HuH-7.5 (cell line): ENCODE measurements around the gene APOBEC3H.

Source experiments
- DNase-seq: peaks from one replicate; pipeline ENCODE4 v3.0.0; 2011; ENCODE audit warnings: low spot score

Gene APOBEC3H

DNA sequence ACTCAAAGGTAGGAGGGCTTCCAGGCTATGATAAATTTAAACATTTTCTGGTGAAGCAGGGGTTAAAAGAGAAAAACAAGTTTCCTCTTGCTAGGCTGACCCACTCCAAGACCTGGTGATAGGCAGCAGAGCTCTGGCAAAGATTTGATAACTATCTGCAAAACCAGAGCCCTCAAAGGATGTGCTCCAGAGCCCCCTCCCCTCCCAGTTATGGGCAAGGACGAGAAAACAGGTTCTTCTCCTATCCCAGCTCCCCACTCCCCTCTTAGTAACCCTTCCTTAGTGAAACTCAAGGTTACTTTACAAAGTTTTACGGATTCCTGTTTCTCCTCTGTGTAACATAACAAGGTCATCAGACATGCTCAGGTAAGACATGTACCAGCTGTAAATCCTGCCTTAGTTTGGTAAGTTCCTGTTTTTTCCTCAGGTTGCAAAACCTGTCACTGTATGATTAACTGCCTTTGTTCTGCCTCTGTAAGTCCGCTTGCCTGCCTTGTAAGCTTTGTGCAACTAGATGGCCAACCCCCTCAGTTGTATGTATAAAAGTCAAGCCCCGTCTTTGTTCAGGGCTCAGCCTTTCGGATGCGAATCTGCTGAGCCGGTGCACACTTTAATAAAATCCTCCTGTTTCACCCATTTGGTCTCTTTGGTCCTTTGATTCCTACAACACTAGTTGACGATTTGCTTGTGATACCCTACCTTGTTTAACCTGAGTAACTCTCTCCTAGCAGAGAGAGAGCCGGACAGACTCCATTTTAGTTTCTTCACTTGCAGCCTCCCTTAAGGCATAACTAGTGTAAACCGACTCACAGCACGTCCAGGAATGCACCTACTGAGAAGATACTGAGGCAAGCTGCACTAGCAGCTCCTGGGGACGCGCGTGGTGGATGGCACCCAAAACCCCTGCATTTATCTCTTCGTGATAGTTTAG is 13.9 kb downstream of the APOBEC3H start:
- DNase-seq: no peak

DNA sequence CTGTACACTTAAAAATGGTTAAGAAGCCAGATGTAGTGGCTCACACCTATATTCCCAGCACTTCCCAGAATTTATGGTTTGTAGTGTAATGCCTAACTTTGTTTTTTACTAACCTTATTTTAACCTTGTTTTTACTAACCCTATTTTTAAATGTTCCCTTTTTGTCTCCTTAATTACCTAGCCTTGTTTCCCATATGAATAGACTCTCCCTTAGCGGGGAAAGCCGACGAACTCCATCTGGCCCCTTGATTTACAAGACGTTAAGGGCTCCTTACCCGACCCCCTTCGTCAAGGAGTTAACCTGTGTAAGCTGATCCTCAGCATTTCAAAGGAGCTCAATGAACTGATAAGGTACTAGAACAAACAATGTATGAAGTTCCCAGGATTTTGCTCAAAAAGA is 17.1 kb downstream of the APOBEC3H start:
- no peak for DNase-seq

DNA sequence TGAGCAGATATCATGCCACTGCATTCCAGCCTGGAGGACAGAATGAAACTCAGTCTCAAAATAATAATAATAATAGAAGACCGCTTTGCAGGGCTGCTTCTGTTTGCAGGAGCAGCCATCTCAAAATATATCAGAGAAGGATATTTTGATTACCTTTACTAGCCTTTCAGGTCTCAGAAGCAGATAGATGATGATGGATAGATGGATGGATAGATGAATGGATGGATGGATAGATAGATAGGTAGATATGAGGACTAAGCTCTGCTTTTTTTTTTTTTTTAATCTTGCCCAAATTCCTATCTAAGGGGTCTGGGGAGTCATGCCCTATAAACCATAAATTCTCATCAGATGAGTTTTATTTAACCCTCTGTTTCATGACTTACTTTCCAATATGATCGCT is 18.5 kb downstream of the APOBEC3H start:
- DNase-seq: no peak

DNA sequence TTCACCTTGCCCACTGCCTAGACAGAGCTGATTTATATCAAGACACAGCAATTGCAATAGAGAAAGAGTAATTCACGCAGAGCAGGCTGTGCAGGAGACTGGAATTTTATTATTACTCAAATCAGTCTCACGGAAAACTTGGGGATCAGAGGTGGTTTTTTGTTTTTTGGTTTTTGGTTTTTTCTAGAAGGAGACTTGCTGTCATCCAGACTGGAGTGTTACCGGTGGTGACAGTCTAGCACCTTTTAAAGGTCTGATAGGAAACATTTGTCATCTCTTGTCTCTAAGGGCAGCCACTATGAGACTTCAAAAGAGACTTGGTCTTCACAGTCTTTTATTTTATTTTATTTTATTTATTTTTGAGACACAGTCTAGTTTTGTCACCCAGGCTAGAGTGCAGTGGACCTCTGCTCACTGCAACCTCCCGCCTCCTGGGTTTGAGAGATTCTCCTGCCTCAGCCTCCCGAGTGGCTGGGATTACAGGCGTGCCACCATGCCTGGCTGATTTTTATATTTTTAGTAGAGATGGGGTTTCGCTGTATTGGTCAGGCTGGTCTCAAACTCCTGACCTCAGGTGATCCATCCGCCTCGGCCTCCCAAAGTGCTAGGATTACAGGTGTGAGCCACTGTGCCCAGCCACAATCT is 19.1 kb downstream of the APOBEC3H start:
- DNase-seq: no peak

DNA sequence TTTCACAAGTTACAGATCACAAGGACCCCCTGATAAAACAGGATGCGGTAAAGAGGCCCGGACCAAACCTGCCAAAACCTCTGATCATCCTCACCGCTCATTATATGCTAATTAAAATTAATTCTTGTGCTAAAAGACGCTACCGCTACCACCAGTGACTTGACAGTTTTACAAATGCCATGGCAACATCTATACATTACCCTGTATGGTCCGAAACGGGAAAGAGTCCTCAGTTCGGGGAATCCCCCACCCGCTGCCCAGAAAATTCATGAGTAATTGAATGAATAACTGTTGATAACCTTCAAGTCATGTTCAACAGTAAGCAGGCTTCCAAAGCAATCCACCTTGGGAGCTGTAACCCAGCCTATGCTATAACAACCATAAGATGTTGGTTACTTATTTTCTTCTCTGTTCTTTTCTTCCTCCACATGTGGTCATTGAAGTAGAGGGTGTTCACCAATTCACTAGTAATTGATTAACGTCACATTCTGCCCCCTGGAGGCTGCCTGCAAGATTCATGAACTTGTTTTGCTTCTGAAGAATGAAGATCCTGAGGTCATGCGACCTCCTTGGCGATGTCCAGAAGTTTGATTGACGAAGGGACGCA is 20.6 kb downstream of the APOBEC3H start:
- DNase-seq: no peak

DNA sequence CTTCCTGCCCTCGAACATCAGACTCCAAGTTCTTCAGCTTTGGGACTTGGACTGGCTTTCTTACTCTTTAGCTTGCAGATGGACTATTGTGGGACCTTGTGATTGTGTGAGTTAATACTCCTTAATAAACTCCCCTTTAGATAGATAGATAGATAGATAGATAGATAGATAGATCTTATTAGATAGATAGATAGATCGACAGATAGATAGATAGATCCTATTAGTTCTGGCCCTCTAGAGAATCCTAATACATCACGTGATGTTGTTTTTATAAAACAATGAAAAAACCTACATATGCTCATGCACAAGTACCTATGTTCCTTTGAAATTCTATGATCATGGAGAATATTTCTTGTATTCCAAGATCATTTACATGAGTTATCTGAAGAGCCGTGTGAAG is 23.9 kb downstream of the APOBEC3H start:
- no peak for DNase-seq

DNA sequence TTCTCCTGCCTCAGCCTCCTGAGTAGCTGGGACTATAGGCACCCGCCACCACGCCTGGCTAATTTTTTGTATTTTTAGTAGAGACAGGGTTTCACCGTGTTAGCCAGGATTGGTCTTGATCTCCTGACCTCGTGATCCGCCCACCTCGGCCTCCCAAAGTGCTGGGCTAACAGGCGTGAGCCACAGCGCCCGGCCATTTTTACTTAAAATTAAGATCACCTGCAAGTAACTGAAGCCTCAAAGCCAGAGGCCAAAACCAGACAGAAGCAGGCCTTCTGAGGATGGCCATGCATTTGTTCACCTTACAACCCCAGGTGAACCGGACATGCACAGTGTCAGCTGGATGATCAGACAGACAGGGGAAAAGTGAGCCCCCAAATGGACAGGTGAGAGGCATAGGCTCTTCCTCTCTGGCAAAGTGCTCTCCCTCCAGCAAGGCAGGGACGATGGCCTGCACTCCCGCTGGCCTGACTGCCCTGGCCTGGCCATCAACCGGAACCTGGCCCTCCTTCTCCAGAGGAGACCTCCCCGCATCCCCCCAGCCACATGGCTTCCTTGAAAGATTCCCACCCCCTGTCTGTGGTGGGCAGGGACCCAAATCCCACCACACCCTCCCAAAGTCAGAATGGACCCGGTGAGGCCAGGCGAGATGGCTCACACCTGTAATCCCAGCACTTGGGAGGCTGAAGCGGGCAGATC is 25.9 kb downstream of the APOBEC3H start:
- DNase-seq: no peak

DNA sequence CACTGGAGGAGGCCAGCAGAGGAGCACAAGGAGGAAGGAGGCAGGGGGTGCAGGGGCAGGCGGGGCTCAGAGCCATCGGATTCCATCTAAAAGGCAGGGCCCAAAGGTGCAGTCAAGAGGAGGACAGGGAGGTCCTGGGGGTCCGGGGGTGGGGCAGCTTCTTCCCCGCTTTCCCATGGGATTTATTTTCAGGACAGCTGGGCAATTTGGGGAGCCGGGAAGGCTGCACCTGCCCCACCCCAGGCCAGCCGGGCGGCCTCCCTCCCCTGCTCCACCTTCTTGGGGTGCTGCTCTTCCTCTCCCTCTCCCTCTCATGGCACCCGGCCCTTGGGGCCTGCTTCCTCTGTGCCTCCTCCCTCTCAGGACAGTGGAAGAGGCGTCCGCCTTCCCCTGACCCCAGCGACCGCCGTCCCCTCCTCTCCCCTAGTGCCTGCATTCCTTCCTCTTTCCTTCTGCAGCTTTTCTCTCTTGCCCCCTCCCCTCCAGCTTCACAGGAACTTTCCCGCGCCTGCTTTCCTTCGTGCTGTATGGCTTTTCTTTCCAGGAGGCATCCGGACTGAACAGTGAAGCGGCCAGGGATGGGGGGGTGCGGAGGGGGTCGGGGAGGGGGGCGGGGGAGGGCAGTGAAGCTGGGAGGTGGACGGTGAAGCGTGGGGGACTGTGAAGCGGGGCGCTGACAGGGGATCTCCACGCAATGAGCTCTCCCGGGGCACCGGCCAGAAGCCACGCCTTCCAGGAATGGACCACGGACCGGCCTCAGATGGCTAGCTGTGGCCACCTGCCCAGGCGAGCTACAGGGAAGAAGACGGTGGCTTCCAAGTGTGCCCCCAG is 26.9 kb downstream of the APOBEC3H start:
- DNase-seq: no peak

DNA sequence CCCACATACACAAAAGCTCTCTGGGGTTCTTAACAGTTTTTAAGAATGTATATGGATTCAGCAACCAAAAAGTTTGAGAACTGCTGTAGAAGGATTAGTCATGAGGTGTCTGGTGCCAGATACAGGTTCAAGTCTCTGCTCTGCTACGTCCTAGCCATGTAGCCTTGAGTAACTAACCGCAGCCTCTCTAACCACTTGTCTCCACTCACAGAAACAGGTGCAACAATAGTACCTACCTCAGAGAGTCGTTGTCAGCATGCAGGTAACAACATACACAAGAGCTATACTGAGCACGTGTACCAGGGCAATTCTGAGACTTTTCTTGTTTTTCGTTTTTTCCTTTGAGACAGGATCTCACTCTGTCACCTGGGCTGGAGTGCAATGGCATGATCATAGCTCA is 28.6 kb downstream of the APOBEC3H start:
- DNase-seq: no peak

DNA sequence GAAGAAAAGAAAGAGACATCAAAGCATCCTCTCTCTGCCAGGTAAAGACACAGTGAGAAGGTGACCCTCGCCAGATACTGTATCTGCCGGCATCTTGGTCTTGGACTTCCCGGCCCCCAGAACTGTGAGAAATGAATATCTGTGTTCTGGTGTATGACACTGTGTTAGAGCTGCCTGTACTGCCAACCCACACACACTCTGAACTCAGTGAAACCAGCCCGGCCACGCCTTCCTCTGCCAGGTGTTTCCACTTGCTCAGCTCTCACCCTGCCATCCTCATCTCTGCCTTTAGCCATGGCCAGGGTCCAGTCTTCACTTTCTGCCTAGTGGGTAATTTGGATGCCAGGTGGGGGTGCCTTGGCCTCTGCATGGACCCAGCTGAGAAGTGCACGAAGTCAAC is 31.5 kb downstream of the APOBEC3H start:
- DNase-seq: no peak

DNA sequence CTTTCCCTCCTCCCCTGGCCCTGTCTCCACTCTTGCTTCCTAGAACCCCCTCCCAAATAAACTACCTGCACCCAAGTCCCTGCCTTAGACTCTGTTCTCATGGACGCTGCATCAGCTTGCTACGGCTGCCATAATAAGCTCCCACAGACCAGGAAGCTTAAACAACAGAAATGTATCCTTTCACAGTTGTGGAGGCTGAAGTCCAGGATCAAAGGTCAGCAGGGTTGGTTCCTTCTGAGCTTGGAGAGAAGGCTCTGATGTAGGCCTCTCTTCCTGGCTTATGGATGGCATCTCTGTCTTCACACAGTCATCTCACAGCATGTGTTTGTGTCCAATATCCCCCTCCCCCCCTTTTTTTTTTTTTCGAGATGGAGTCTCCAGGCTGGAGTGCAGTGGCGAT is 32.0 kb downstream of the APOBEC3H start:
- DNase-seq: no peak

DNA sequence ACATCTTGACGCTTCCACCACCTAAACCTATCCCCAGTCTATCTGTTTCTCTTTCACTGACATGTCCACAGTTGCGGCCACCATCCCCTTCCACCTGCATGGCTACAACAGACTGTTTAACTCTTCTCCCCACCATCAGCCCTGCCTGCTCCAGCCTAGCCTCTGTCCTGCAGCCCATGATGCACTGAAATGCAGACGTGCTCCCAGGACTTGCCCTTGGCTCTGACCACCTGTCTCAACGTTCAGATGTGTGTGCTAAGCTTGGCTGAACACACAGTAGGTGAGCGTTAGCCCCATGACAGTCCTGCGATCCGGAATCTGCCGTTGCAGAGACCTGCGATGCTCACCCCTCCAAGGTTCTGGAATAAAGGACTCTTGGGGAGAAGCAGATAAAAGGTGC is 32.7 kb downstream of the APOBEC3H start:
- no peak for DNase-seq

DNA sequence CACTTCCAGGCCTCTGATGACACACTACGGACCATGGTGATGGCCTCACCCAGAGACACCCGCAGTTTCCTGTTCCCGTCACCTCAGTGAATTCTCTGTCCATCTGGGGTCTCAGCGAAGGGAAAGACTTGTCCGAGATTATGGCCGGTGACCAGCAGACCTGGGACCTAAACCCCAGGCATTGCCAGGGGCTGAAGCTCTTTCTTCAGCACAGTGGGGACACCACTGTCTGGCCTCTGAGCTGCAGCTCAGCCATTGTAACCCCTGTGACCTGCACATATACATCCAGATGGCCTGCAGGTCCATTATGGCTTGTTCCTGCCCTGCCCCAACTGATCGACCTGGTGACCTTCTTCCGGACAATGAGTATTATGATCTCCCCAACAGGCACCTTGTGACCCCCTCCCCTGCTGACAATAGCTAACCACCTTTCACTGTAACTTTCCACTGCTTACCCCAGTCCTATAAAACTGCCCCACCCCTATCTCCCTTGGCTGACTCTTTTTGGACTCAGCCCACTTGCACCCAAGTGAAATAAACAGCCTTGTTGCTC is 33.2 kb downstream of the APOBEC3H start:
- no peak for DNase-seq

DNA sequence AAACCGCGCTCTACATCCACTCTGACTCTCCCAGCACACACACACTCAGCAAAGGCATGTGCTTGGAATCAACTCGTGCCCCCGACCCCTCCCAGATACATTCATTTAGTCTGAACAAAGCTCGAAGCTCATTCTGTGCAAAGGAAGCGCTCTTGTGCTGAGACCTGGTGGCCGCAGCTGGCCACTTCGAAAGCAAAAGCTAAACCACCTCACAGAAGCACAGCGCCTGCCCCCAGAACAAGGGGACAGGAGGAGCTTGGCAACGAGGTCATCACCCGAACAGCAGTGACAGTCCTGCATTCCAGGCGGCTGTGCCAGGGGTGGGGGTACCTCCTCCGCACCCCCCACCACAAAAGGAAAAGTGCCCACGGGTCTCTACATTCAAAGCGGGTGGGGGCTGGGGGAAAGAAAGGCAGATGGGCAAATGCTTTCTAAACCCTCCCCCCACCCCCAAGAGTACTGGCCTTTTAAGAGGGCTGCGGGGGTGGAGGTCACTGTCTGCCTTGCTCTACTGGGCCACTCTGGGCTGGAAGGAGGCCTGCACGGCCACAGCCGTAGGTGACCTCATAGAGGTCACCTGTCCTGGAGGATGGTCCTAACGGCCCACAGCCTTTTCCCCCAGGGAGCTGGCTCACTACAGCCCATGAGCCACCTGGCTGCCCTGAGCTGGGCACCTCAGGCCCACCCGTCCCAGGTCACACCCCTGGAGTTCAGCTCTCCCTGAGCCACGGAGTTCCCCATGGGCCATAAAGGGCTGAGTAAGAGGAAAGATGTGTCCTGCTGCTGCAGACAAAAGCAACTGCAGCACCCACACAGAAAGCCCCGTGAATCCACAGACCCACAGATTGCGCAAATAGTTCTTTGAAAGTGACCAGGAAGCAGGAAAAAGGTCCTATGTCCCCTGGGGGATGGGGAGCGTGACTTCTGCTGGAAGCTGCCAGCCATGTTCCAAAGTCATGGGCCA is 34.1 kb downstream of the APOBEC3H start:
- no peak for DNase-seq

DNA sequence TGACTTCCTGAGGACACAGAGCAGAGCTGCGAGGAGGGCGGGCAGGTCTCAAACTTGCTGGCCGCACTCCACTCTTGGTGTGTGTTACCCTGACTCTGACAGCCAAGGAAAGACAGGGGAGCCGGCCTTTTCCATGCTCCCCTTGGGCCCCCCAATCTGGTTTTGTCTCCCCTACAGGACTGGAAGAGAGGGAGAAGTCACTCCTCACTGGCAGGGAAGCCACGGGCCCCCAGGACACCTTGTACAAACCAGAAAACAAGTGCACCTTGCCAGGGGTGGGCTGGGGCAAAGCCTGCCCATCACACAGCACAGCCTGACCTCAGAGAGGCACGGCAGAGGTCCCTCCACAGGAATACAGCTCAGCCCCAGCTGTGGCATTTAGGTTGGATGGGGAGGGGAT is 35.2 kb downstream of the APOBEC3H start:
- DNase-seq: no peak

DNA sequence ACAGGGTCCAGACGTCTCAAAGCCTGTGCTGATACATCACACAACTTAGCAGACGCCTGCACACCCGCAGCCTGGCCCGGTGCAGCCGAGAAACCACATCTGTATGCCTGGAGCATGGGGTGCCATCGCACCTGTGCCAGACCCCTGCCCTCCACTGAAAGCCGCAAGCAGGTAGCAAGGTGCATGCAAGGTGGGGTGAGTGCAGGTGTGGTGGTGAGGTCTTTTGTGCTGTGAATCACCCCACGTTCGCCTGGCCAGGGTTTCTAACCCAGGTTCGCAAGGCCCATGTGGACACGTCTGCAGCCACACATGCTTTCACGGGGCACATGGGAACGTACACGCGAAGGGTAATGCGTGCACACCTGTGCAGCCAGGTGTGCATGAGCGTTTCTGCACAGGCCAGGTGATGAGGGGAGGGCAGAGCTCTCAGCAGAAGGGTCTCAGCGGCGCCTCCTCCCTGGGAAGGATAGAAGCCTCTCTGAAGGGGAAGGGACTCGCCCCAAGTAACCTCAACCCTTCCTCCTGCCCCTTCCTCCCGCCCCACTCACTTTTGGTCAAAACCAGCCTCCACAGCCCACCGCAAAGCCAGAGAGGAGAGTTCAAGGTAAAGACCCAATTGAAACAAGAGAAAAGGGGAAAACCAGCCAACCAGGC is 36.0 kb downstream of the APOBEC3H start:
- DNase-seq: no peak

DNA sequence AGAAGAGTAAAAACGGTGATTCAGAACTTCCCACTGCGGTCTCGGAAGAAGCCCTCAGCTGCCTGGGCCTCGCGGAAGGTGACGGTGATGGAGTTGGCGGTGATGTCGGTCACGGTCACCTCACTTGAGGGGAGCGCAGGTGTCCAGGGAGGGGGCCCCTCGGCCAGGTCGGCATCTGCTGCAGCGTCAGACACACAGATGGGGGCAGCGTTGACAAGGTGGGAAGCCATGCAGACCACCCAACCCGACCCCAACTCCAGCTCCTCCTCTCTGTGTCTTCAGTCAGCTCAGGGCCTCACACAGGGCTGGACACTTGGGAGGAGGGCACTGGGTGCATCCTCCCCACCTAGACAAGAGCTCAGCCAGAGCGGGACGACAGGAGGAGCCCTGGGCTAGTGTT is 36.8 kb downstream of the APOBEC3H start:
- DNase-seq: no peak

DNA sequence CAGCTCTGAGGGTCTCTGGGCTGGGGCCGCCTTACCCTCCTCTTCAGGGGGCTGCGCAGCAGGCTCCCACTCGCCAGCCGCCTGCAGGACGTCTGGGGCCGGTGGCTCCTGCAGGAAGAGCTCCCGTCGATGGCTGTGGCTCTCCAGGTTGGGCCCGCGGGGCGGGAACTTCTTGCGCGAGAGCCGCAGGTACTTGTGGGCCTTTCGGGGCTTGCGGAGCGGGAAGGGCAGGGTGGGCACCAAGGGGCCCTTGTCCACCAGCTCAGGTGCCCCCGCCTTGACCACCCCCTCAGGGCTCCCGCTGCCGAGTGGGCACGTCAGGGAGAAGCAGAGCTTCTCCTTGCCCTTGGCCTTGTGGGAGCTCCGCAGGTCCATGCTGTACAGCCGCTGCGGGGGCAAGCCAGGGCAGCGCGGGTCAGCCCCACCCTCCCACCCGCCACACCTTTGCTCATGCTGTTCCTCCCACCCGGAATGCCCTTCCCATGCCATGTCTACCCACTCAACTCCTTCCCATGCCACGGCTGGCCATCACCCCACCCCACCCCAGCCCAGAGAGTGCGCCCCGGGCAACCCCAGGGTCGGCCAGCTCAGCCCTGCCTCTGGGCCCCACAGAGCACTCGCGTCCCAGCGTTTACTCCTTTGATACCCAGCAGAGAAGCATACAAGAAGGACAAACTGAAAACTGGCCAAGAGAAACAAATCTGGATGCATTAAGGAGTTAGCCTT is 37.5 kb downstream of the APOBEC3H start:
- DNase-seq: no peak
